D721Med (cell line): Measurements from ENCODE around the gene RSPH9.
A peak's percentile ranks its signal among the peaks of the same experiment; 100 is the strongest.

Source experiments
- DNase-seq: peaks from one replicate; pipeline ENCODE4 v3.0.0; 2011; ENCODE audit warnings: low spot score; ENCODE audit not compliant: insufficient read length
- FAIRE-seq: peaks from 2 replicates; lab custom pipeline; 2011; peaks lifted over from hg19 to GRCh38; lab: Jason Lieb, UNC
- TF ChIP-seq, protein P1 (sequence below): IDR thresholded peaks from 2 replicates; pipeline ENCODE4 v1.5.1; 2012; ENCODE audit warnings: mild to moderate bottlenecking, control low read depth; ENCODE audit not compliant: insufficient read depth; ENCODE audit errors: missing control alignments

Gene RSPH9, protein sequence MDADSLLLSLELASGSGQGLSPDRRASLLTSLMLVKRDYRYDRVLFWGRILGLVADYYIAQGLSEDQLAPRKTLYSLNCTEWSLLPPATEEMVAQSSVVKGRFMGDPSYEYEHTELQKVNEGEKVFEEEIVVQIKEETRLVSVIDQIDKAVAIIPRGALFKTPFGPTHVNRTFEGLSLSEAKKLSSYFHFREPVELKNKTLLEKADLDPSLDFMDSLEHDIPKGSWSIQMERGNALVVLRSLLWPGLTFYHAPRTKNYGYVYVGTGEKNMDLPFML

DNA sequence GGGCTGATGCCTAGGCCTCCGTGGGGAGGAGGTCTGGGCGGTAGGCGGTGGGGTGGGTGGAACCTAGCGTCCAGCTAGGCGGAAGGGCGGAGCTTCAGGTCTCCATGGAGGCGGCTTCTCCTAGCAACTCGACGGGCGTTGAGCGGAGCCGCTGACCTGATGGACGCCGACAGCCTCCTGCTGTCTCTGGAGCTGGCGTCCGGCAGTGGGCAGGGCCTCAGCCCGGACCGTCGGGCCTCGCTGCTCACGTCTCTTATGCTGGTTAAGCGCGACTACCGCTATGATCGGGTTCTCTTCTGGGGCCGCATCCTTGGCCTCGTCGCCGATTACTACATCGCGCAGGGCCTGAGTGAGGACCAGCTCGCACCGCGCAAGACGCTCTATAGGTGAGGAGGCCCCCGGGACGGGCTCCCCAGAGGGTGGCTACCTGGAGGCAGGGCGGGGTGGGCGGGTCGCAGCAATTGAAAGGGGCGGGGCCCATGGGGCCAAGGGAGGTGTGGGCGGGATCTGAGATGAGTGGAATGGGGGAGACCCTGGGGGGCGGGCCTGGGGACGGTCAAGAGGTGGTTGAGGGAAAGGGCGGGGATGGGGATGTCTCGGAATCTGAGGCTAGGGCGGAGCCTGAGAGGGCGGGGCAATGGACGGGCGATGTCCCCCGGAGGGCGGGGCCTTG is at the start of gene RSPH9:
Gene RSPH9 (plus strand): TSS at position 97 of the 673 bp plus-strand sequence. CDS start 63 bp downstream, at position 160.
- FAIRE-seq (no peak), DNase-seq (no peak)
- TF ChIP-seq, protein P1, sequence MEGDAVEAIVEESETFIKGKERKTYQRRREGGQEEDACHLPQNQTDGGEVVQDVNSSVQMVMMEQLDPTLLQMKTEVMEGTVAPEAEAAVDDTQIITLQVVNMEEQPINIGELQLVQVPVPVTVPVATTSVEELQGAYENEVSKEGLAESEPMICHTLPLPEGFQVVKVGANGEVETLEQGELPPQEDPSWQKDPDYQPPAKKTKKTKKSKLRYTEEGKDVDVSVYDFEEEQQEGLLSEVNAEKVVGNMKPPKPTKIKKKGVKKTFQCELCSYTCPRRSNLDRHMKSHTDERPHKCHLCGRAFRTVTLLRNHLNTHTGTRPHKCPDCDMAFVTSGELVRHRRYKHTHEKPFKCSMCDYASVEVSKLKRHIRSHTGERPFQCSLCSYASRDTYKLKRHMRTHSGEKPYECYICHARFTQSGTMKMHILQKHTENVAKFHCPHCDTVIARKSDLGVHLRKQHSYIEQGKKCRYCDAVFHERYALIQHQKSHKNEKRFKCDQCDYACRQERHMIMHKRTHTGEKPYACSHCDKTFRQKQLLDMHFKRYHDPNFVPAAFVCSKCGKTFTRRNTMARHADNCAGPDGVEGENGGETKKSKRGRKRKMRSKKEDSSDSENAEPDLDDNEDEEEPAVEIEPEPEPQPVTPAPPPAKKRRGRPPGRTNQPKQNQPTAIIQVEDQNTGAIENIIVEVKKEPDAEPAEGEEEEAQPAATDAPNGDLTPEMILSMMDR: no peak

DNA sequence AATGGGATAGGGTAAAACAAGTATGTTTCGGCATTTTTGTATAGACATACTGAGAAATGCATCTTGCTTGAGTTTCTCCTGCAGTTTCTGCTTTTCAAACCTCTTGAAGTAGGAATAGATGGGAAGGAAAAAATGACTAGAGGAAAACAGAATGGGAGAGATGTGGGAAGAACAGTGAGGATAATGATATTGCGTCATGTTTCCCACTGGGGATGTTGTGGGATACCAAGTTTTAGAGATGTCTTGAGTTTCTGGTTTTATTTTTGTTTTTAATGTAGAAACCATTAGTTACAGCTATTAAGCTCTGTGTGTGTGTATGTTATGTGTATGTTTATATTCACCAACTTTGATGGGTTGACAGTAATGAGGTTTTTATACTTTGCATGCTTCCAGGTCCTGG is 44.2 kb upstream of the RSPH9 start:
- no peak for DNase-seq
- TF ChIP-seq, protein P1: no peak
- FAIRE-seq: no peak

DNA sequence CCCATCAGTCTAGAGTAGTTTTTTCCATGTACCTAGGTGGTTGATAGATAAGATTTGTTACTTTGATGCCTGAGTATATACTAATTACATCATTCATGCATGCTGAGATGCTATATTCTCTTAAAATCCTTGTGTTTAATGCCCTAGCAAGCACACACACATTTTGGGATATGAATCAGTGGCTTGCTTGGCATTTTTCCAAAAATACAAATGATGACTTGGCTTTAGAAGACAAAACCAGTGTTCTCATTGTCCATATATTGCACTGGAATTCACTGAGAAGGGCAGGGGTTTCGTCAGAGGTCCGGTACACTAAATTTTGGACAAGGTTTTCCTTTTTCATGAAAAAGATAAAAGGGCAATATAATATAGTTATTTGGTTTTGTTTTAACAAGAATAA is 40.7 kb upstream of the RSPH9 start:
- DNase-seq (no peak), FAIRE-seq (no peak)
- TF ChIP-seq, protein P1: no peak

DNA sequence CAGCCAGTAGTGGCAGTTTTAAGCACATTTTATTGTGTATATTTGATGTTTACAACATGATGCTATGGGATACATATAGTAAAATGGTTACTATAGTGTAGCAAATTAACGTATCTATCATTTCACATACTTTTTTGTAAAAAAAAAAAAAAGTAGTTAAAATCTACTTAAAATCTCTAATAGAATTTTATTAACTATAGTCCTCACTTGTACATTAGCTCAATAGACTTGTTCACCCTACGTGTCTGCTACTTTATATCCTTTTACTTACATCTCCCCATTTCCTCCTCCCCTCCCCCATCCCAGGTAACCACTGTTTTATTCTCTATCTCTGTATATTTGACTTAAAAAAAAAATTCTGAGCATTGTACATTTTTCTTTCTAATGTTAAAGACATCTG is 38.8 kb upstream of the RSPH9 start:
- TF ChIP-seq, protein P1: no peak
- FAIRE-seq (no peak), DNase-seq (no peak)

DNA sequence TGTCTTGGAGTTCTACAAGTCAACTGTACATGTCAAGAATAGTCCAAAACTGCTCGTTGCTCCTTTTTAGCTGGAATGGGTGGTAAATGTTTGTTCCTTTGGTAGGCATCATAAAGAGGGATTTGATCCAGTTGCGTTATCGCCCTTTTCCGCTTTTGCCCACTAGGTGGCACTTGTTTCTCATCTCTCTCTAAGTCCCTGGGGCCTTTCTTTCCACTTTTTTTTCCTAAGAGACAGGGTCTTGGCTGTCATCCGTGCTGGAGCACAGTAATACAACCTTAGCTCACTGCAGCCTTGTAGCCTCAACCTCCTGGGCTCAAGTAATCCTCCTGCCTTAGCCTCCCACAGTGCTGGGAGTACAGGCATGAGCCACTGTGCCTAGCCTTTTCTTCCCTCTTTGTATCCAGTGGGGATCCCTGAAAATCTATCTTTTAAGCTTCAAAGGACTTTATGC is 36.5 kb upstream of the RSPH9 start:
- FAIRE-seq (peak; percentile 46), DNase-seq (no peak)
- TF ChIP-seq, protein P1: peak; percentile 81

DNA sequence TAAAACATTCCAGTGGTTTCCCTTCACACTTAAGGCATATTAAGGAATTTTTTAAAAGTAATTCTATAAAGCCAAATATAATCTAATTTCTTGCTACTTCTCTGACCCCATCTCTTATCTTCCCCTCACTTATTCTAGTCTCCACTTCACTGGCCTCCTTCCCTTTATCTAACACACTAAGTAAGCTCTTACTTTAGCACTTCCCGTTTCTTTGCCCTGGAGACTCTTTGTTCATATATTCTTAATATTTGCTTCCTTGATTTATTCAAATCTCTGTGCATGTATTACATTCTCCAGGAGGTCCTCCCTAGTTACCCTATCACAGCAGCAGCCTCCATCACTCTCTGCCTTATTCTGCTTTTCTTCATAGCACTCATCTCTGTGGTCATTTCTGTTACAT is 36.0 kb upstream of the RSPH9 start:
- no peak for FAIRE-seq
- TF ChIP-seq, protein P1: no peak
- no peak for DNase-seq

DNA sequence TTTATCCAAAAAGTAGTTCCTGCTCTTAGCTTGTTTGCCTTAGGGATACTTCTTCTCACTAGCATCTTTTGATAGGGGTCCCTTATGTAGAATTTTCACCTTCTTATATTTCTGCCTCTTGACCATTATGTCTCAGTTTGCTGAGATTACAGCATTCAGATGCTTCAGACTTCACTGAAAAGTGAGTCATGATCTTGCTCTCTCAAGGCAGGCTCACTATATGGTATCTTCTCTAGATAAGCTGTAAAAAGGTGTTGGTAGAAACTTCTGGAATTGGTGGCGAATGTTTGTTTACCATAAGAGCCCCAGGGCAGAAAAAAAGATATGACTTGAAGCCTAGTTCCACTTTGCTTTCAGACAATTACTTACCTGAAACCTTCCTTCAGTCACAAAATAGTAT is 35.4 kb upstream of the RSPH9 start:
- TF ChIP-seq, protein P1: no peak
- DNase-seq (no peak), FAIRE-seq (no peak)
